Activated naive CD8-positive, alpha-beta T cell treated with anti-CD3 and anti-CD28 coated beads, Interleukin-2, amount 50 U/mL, for 24 hours (primary cell): Measurements from ENCODE around the gene SIM2.

Experiments used
- ATAC-seq: fragments of 150-1000 bp; cut with Tn5 transposase; one replicate; pipeline ENCODE4 v1.10.0; 2021
- DNase-seq: peaks from one replicate; pipeline ENCODE4 v3.0.0; 2021
- H3K27ac Mint-ChIP-seq: one replicate; pipeline ENCODE4 v1.8.0; 2021; ENCODE audit warnings: mild to moderate bottlenecking, mixed read lengths
- H3K27me3 Mint-ChIP-seq: one replicate; pipeline ENCODE4 v1.8.0; 2021; ENCODE audit warnings: mixed read lengths
- H3K36me3 Mint-ChIP-seq: one replicate; pipeline ENCODE4 v1.8.0; 2021; ENCODE audit warnings: low read depth, mixed read lengths
- H3K4me1 Mint-ChIP-seq: one replicate; pipeline ENCODE4 v1.8.0; 2021; ENCODE audit warnings: mixed read lengths
- H3K4me3 Mint-ChIP-seq: one replicate; pipeline ENCODE4 v1.8.0; 2021; ENCODE audit warnings: mild to moderate bottlenecking, moderate library complexity, mixed read lengths
- H3K9me3 Mint-ChIP-seq: one replicate; pipeline ENCODE4 v1.8.0; 2021; ENCODE audit warnings: mixed read lengths

The SIM2 gene

DNA sequence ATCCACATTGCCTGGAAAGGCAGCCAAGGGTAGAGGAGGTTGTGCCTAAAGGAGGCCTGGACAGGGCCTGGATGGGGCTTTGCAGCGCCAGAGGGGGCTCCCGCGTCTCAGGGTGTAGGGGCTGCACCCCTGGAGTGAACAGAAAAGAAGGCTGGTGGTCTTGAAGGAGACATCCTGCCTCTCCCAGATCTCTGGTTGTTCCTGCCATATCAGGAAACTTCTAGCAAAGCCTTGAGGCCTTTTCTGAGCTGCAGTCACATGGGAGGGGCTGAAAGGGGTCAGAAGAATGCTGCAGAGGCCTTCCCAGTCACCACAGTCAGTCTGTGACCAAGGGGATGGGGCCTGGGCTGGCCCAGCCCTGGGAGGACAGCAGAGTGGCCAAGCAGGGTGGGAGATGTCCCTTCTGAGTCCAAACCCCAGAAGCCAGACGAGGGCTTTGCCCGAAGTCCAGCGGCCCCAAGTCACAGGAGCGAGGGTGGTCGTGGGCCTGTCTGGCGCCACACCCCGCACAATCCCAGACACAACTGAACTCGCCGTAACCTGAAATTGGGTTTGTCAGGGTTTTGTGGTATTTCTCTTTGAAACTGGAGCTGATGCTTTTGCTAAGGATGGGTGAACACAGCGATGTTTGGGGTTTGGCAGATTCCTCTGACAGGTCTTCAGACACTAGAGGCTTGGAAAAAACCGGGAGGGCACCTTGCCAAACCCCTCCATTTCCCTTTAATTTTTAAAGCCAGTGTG, 29.6 kb downstream of the SIM2 start:
- Mint-ChIP-seq H3K4me1 (no peaks in the 10 kb centered on the region), H3K4me3 (no peak overlapping the region), H3K9me3 (no peaks in the 10 kb centered on the region), H3K27me3 (peaks cover 7% of the 10 kb centered on the region), H3K27ac (no peak overlapping the region), H3K36me3 (no peaks in the 10 kb centered on the region)
- DNase-seq (no peak), ATAC-seq (no peak)

DNA sequence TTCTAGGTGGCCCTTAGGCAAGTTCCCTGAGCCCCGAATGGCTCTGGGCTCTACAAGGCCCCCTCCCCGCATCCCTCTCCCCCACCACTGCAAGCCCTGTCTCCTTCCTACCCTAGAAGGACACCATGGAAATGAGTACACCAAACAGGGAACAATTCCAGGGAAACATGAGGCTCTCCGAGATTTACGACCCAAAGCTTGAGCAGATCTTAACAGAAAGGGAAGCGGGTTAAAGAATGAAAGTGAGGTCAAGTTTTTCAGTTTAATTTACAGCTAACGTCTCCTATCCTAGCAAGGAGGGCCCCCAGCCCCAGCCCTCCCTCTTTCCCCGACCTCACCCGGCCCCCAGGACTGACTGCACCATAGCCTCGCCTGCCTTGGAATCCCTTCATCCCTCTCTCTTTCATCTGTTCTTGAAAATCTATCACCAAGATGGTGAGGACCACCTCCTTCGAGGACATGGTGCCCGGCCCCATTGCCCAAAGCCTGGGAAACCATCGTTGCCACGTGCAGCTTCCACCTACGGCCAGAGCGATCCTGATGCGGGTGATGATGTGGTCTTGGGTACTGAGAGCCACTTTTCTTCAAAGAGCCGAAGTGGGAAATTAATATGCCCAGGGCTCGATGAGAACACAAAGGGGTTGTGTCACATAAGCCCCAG, 30.5 kb downstream of the SIM2 start:
- no peak overlapping the region for H3K4me3 Mint-ChIP-seq
- H3K9me3 Mint-ChIP-seq, result no peaks in the 10 kb centered on the region
- no peak for ATAC-seq
- no peak for DNase-seq
- H3K27me3 Mint-ChIP-seq, result peaks cover 7% of the 10 kb centered on the region
- H3K36me3 Mint-ChIP-seq, result no peaks in the 10 kb centered on the region
- H3K4me1 Mint-ChIP-seq, result no peaks in the 10 kb centered on the region
- no peak overlapping the region for H3K27ac Mint-ChIP-seq

DNA sequence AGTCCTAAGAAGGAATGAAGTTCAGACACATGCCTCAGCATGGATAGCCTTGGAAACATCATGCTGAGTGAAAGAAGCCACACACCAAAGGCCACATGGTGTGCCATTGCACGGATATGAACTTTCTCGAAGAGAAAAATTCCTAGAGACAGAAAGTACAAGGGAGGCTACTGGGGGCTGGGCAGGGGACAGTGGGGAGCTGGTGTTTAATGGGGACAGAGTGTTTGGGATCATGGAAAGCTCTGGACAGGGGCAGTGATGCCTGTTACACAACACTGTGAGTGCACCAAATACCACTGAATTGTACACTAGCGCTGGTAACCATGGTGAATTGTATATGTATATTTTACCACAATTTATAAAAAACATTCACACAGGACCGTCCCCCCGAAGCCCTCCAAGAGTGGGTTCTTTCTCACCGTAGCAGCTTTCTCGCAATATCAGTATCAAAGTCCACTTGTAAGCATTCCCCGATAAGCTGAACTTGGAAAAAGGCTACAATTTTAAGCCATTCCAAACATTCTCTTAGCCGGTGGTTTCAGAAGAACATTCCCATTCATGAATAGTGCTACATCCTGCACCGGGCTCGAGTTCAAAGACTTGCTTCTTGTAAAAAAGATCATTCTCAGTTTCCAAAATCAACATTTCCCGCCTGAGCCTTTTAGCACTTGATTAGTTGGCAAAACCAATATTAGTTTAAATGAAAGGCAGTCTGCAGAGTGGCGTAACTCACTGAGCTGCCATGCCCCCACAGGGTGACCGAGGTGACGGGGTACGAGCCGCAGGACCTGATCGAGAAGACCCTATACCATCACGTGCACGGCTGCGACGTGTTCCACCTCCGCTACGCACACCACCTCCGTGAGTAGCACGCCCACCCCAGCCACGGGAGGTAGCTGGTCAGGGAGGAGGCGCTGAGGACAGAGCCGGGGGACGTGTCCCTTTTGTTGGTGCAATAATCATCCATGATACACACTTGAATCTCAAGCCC, 31.7 kb downstream of the SIM2 start:
- H3K36me3 Mint-ChIP-seq, result no peaks in the 10 kb centered on the region
- H3K4me3 Mint-ChIP-seq, result no peak overlapping the region
- H3K4me1 Mint-ChIP-seq, result no peaks in the 10 kb centered on the region
- peaks cover 9% of the 10 kb centered on the region for H3K27me3 Mint-ChIP-seq
- H3K9me3 Mint-ChIP-seq, result no peaks in the 10 kb centered on the region
- H3K27ac Mint-ChIP-seq, result no peak overlapping the region
- ATAC-seq, result no peak
- DNase-seq, result no peak

DNA sequence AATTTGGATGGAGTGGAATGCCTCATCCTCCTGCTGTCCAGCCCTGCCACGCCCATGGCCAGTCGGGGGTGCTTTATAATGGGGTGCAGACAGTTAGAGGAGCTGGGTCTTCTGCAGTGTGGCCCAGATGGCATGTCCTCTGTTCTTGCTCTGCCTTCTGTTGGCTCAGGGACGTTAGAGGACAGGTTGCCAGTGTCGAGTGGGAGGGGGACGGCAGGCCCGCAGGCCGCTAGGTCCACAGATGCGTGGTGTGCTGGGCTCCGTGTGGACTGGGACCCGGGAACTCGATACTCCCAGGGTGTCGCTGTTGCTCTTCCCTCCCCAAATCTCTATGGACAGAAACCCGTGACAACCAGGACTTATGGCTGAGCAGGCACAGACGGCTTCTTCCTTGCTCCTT, 33.3 kb downstream of the SIM2 start:
- DNase-seq, result no peak
- Mint-ChIP-seq H3K9me3 (no peaks in the 10 kb centered on the region), H3K27me3 (peaks cover 12% of the 10 kb centered on the region), H3K36me3 (no peaks in the 10 kb centered on the region), H3K27ac (no peak overlapping the region), H3K4me1 (no peaks in the 10 kb centered on the region), H3K4me3 (no peak overlapping the region)
- ATAC-seq, result no peak

DNA sequence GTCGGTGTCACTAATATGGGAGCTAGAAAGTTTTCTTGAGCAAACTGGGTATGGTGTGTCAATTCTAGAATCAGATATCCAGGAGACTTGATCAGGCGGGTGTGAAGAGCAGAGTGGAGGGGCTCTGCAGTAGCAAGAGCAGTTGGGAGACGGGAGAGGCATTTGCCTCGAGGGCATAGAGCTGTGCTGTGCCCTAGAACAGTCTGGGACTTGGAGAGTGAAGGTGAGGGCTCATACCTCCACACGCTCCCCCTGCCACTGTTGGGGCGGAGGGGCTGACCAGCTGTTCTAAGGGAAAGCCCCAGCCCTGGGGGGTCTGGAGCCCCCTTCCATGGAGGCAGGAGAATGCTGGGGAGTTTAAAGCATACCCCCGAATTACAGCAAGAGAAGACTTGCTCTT, 33.8 kb downstream of the SIM2 start:
- H3K36me3 Mint-ChIP-seq, result no peaks in the 10 kb centered on the region
- no peak for DNase-seq
- H3K4me1 Mint-ChIP-seq, result no peaks in the 10 kb centered on the region
- H3K27ac Mint-ChIP-seq, result no peak overlapping the region
- no peak for ATAC-seq
- H3K9me3 Mint-ChIP-seq, result no peaks in the 10 kb centered on the region
- H3K27me3 Mint-ChIP-seq, result peaks cover 12% of the 10 kb centered on the region
- H3K4me3 Mint-ChIP-seq, result no peak overlapping the region

DNA sequence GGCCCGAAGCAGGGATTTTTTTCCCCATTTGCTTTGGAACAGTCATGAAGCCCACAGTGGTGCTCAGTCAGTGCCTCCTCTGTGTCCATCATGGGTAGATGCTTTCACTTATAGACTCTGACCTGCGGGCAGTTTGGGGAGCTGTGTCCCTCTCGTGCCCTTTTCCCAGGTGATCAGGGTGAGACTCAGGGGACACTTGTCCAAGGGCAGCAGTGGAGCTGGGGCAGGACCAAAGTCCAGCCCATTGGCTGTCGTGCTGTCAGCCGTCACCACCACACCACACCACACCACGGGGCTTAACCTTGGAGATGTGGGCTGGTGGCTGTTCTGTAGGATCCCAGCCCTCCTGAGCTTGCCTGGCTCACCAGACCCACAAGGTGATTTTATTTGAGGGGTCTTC, 34.9 kb downstream of the SIM2 start:
- peaks cover 14% of the 10 kb centered on the region for H3K27me3 Mint-ChIP-seq
- DNase-seq (no peak), ATAC-seq (no peak)
- no peaks in the 10 kb centered on the region for H3K9me3 Mint-ChIP-seq
- no peak overlapping the region for H3K4me3 Mint-ChIP-seq
- H3K36me3 Mint-ChIP-seq, result no peaks in the 10 kb centered on the region
- H3K27ac Mint-ChIP-seq, result no peak overlapping the region
- no peaks in the 10 kb centered on the region for H3K4me1 Mint-ChIP-seq

DNA sequence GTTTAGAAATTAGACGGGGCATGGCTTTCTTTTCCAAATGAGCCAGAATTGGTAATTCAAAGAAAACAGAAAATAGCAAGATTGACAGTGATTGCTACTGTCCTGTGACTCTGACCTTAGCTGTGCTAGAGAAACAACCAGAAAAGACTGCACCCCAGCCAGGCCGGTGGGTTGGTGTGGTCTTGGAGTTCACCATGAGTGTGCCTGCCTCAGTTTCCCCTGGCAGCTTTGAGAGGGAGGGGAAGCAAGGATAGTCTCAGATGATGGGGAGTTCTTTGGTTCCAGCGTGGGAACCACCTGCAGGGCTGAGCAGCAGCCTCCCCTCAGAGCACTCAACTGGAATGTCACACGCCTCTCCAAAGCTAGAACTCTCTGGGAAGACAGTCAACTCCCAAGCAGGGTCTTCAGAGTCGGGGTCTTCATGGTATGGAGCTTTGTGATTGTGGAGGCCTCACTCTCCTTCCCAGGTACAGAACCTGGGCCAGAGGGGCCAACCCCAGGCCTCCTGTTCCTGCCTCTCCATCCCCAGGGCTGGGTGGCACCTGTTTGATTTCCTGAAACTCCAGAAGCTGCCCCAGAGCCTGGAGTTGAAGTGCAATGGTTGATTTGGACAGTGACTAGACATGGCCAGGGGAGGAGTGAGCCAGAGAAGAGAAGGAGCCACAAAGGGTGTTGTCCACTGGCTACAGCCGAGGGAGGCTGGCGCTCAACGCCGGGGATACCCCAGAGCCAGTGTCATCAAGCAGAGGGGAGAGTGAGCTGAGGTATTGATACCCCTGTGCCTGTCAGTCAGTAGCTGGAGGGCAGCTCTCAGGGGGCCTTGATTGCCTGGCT, 35.7 kb downstream of the SIM2 start:
- no peaks in the 10 kb centered on the region for H3K4me1 Mint-ChIP-seq
- no peak for ATAC-seq
- no peak overlapping the region for H3K4me3 Mint-ChIP-seq
- H3K36me3 Mint-ChIP-seq, result no peaks in the 10 kb centered on the region
- H3K27me3 Mint-ChIP-seq, result peaks cover 13% of the 10 kb centered on the region
- no peak overlapping the region for H3K27ac Mint-ChIP-seq
- no peak for DNase-seq
- H3K9me3 Mint-ChIP-seq, result no peaks in the 10 kb centered on the region

DNA sequence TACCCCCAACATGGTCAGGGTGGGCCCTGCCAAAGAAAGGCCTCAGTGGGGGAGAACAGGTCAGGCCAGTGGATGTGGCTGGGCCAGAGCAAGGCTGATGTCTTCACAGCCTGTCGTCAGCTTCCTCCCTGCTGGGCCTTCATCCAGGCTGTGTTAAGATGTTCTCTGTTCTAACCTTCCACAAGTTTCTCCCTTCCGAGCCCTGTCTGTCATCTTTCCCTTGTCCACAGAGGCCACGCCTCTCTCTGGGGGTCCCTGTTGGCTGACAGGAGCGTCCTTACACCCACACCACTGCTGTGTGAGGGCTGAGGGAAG, 36.2 kb downstream of the SIM2 start:
- ATAC-seq (no peak), DNase-seq (no peak)
- no peaks in the 10 kb centered on the region for H3K4me1 Mint-ChIP-seq
- H3K27me3 Mint-ChIP-seq, result peaks cover 10% of the 10 kb centered on the region
- no peak overlapping the region for H3K27ac Mint-ChIP-seq
- no peaks in the 10 kb centered on the region for H3K36me3 Mint-ChIP-seq
- no peaks in the 10 kb centered on the region for H3K9me3 Mint-ChIP-seq
- H3K4me3 Mint-ChIP-seq, result no peak overlapping the region

DNA sequence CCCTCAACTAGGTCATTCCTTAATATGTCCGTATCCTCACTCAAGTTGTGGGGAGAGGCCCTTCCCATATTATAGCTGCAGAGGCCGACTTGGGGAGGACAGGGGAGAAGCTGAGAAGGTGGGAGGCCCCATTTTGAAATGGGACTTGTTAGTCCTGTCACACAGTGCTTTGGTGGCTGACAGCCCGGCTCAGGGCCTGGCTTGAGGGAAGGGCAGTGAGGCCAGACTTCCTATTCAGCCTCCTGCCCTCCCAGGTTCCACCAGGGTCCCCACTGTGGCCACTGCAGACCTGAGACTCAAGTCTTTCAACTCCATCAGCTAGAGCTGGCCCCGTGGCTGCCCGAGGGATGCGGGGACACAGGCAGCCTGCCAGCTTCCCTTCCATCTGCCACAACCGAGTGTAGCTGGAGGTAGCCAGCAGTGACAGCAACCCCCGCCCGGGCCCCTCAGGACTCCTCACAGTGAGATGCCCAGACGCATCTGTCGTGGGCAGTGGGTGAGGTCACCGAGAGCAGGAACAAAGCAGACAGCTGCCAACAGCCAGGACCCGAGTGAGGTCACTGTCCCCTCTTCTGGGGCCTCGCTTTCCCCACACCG, 36.9 kb downstream of the SIM2 start:
- no peaks in the 10 kb centered on the region for H3K36me3 Mint-ChIP-seq

DNA sequence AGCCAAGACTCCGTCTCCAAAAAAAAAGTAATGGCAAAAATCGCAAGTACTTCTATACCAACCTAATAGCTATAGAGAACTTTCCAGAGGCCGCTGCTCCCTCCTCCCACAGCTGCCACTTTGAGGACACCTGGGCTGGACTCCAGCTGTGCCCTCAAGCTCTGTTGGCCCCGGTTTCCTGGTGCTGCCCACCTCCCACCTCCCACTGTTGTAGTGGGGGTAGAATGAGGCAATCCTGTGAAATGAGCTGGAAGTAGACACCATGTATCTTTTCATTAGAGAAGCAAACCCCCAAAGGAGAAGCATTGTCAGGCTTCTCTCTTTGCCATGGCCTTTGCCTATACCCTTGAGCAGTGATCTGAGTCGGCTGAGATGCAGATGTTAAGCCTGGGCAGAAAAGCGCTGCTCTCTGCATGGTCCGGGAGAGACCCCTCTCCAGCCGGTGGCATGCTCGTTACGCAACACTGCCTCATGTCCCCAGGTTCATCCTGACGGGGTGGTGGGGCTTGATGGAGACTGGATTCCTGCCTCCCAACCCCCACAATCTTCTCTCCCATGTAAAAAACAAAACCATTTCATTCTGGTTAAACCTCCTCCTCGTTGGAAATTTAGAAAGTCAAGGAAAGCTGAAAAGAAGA, 39.7 kb downstream of the SIM2 start:
- no peak for ATAC-seq
- no peaks in the 10 kb centered on the region for H3K36me3 Mint-ChIP-seq

More for the DNA sequence above, 36.9 kb downstream of the SIM2 start:
- DNase-seq (no peak), ATAC-seq (no peak)
- Mint-ChIP-seq H3K4me3 (no peak overlapping the region), H3K27me3 (peaks cover 8% of the 10 kb centered on the region), H3K9me3 (no peaks in the 10 kb centered on the region), H3K4me1 (no peaks in the 10 kb centered on the region), H3K27ac (no peak overlapping the region)

DNA sequence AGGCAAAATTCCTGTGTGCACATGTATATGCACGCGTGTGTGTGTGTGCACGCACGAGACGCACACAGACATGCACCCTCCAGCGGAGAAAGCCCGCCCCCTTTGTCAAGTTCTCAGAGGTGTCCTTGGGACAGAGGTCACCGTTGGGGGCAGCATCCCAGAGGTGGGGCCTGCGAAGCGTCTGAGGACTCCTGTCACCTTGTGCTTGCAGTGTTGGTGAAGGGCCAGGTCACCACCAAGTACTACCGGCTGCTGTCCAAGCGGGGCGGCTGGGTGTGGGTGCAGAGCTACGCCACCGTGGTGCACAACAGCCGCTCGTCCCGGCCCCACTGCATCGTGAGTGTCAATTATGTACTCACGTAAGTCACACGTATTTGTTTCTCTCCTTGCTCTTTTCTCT, 42.6 kb downstream of the SIM2 start:
- DNase-seq (no peak), ATAC-seq (no peak)
- H3K4me3 Mint-ChIP-seq, result no peak overlapping the region
- no peak overlapping the region for H3K27ac Mint-ChIP-seq
- peaks cover 27% of the 10 kb centered on the region for H3K27me3 Mint-ChIP-seq
- H3K9me3 Mint-ChIP-seq, result no peaks in the 10 kb centered on the region
- H3K36me3 Mint-ChIP-seq, result no peaks in the 10 kb centered on the region
- H3K4me1 Mint-ChIP-seq, result peaks cover under 1% of the 10 kb centered on the region

More for the DNA sequence above, 39.7 kb downstream of the SIM2 start:
- Mint-ChIP-seq H3K27ac (no peak overlapping the region), H3K4me3 (no peak overlapping the region), H3K4me1 (no peaks in the 10 kb centered on the region), H3K9me3 (no peaks in the 10 kb centered on the region), H3K27me3 (peaks cover 15% of the 10 kb centered on the region)
- no peak for DNase-seq

DNA sequence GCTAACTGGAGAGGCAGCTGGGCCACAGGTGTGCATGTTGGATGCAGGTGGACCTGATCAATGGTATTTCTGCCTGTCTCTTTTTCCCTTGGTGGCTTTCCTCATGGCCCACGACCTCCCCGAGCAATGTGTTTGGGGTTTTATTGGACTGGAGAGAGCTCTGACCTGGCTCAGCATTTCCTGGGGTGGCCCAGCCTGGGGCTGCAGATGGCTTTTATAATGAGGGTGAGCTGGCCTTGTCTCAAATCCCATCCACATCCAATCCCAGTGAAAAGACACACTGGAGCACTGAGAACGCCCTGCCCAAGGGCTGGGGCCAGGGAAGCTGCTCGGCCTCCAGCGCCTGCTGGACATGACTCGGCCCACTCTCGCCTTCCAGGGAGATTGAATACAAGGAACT, 44.1 kb downstream of the SIM2 start:
- no peak for ATAC-seq
- no peak overlapping the region for H3K4me3 Mint-ChIP-seq
- no peak overlapping the region for H3K27ac Mint-ChIP-seq
- peaks cover 30% of the 10 kb centered on the region for H3K27me3 Mint-ChIP-seq
- peaks cover 8% of the 10 kb centered on the region for H3K4me1 Mint-ChIP-seq
- DNase-seq, result no peak
- no peaks in the 10 kb centered on the region for H3K36me3 Mint-ChIP-seq
- no peaks in the 10 kb centered on the region for H3K9me3 Mint-ChIP-seq

DNA sequence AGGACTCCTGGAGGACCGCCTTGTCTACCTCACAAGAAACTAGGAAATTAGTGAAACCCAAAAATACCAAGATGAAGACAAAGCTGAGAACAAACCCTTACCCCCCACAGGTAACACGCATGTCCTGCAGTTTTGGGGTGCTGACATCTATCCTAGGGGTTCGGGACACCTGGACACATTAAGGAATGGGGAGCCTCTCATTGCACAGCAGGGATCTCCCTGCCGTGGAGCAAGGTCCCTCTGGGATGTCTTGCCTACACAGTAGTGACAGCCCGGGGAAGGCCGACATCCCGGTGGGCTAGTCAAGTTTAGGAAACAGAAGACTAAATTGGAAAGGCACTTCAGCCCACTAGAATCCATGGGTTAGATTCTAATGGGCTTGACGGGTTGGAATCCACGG, 44.5 kb downstream of the SIM2 start:
- Mint-ChIP-seq H3K4me1 (peaks cover 10% of the 10 kb centered on the region), H3K27me3 (peaks cover 33% of the 10 kb centered on the region), H3K4me3 (no peak overlapping the region), H3K36me3 (peaks cover 2% of the 10 kb centered on the region), H3K9me3 (no peaks in the 10 kb centered on the region), H3K27ac (no peak overlapping the region)
- no peak for DNase-seq
- ATAC-seq, result no peak
